Esophagus (tissue), 2 donors: ENCODE data around the gene NUB1. TPM values are rescaled to one million over a fixed set of nuclear protein-coding genes. Genes with fewer than 3 reads are reported as not detected.

Experiments used
- H3K27ac ChIP-seq, 2 donors: one replicate each; pipeline ENCODE4 v1.5.1; 2013; ENCODE audit warnings: low read depth in 2 of 2, mild to moderate bottlenecking in 2 of 2, inconsistent platforms in 1 of 2, low read length in 1 of 2, moderate library complexity in 1 of 2
- H3K27me3 ChIP-seq, 2 donors: one replicate each; pipeline ENCODE4 v1.6.1; 2013; ENCODE audit warnings: low read length in 2 of 2, control low read depth in 1 of 2, mild to moderate bottlenecking in 1 of 2; ENCODE audit not compliant: insufficient read depth in 2 of 2, control insufficient read depth in 1 of 2
- H3K36me3 ChIP-seq, 2 donors: one replicate each; pipeline ENCODE4 v1.6.1; 2013; ENCODE audit warnings: low read length in 1 of 2; ENCODE audit not compliant: control insufficient read depth in 2 of 2, insufficient read depth in 2 of 2
- H3K4me1 ChIP-seq, 2 donors: one replicate each; pipeline ENCODE4 v1.6.1; 2013; ENCODE audit warnings: low read length in 1 of 2; ENCODE audit not compliant: control insufficient read depth in 2 of 2, insufficient read depth in 2 of 2
- H3K4me3 ChIP-seq, 2 donors: one replicate each; pipeline ENCODE4 v1.5.1; 2013; ENCODE audit warnings: low read length in 2 of 2, mild to moderate bottlenecking in 2 of 2, low read depth in 1 of 2, moderate library complexity in 1 of 2
- H3K9me3 ChIP-seq, 2 donors: one replicate each; pipeline ENCODE4 v1.6.1; 2013; ENCODE audit warnings: mild to moderate bottlenecking in 2 of 2, low read depth in 1 of 2, low read length in 1 of 2, moderate library complexity in 1 of 2; ENCODE audit not compliant: control insufficient read depth in 2 of 2, insufficient read depth in 1 of 2
- WGBS, 2 donors: extraction: QIAGEN DNeasy Blood & Tissue Kit; methylation state at CpG; one replicate each; pipeline ENCODE4 v1.1.7; 2013; 5-methylcytosine and 5-hydroxymethylcytosine counted together
- polyA plus RNA-seq, 2 donors: library from polyadenylated mRNA; stranded (reverse); fragments of 200-250 nt; gene quantifications; one replicate each; pipeline ENCODE4 v1.2.3, GENCODE V29; 2013
- donor health status: healthy with polysubstance abuse.
- donor health status: Bipolar disorder and iron deficiency.

NUB1 gene
- polyA plus RNA-seq, 2 donors: 12.1 to 15.5 TPM

DNA sequence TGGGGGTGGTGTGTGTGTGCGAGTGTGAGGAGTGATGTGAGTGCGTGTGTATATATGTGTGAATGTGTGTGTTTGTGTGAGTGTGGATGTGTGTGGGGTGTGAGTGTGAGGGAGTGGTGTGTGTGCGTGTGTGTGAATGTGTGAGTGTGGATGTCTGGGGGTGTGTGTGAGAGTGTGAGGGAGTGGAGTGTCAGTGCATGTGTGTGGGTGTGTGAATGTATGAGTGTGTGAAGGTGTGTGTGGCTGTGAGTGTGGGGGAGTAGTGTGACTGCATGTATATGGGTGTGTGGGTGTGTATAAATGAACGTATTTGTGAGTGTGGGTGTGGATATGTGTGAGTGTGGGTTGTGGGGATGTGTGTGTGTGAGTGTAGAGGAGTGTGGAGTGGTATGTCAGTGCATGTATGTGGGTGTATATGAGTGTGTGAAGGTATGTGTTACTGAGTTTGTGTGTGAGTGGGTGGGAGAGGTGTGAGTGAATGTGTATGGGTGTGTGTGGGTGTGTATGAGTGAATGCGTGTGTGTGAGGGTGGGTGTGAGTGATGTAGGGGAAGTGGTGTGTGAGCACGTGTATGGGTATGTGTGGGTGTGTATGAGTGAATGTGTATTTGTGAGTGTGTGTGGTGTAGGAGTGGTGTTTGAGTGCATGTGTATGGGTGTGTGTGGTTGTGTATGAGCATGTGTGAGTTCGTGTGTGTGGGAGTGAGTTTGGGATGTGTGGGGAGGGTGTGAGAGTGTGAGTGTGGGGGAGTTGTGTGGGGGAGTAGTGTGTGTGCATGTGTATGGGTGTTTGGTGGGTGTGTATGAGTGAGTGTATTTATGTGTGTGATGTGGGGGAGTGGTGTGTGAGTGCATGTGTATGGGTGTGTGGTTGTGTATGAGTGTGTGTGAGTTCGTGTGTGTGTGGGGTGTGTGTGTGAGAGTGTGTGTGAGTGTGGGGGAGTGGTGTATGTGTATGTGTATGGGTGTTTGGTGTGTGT is 28.5 kb upstream of the NUB1 start:
- Histone ChIP-seq H3K4me1 (peaks cover 0 to 3% of the 10 kb centered on the region in 2 donors), H3K27ac (no peak overlapping the region), H3K27me3 (no peaks in the 10 kb centered on the region), H3K9me3 (peaks cover 3 to 7% of the 10 kb centered on the region in 2 donors), H3K36me3 (no peaks in the 10 kb centered on the region), H3K4me3 (no peak overlapping the region)
- 72% methylated on average over 8 of the region's 8 CpGs for WGBS, 2 donors

DNA sequence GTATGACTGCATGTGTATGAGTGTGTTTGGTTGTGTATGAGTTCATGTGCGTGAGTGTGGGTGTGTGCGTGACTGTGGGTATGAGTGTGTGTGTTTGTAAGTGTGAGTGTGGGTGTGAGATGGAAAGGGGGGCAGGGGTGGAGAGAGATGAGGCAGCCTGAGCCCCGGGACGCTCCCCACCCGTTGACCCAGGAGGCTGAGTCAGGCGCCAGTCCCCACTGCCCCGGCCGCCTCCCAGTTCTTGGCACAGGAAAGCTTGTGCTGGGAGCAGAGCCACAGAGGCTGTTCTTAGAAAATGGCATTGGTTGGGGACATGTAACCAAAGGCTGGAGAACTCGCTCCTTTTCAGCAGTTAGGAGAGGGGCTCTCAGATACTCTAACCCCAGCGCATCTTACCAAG is 27.8 kb upstream of the NUB1 start:
- no peak overlapping the region for H3K27ac ChIP-seq
- H3K4me3 ChIP-seq: no peak overlapping the region
- WGBS, 2 donors: 30 to 36% methylated on average over 10 of the region's 10 CpGs
- no peaks in the 10 kb centered on the region for H3K36me3 ChIP-seq
- H3K4me1 ChIP-seq: peaks cover 0 to 3% of the 10 kb centered on the region in 2 donors
- H3K27me3 ChIP-seq: no peaks in the 10 kb centered on the region
- peaks cover 3 to 7% of the 10 kb centered on the region in 2 donors for H3K9me3 ChIP-seq

DNA sequence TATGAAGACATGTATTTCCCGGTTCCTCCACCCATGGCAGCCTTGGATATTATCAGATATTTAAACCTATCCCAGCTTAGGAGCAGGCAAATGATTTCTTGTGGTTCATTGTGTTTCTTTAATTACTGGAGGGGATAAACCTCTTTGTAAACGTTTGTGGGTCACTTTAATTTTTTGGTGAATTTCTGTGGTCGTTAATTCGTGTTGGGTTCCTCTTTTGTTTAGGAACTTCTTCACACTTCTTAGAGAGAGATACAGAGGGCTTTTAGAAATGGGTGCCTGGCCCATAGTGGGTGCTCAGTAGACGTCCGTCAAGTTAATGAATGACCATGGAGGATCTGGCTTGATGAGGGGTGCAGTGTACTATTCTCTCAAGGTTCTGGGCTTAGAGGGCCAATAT is 27.2 kb upstream of the NUB1 start:
- Histone ChIP-seq H3K36me3 (no peaks in the 10 kb centered on the region), H3K4me3 (no peak overlapping the region), H3K27ac (no peak overlapping the region), H3K4me1 (peaks cover 0 to 3% of the 10 kb centered on the region in 2 donors), H3K9me3 (peaks cover 3 to 7% of the 10 kb centered on the region in 2 donors), H3K27me3 (no peaks in the 10 kb centered on the region)
- 48 to 54% methylated on average over 6 of the region's 6 CpGs for WGBS, 2 donors

DNA sequence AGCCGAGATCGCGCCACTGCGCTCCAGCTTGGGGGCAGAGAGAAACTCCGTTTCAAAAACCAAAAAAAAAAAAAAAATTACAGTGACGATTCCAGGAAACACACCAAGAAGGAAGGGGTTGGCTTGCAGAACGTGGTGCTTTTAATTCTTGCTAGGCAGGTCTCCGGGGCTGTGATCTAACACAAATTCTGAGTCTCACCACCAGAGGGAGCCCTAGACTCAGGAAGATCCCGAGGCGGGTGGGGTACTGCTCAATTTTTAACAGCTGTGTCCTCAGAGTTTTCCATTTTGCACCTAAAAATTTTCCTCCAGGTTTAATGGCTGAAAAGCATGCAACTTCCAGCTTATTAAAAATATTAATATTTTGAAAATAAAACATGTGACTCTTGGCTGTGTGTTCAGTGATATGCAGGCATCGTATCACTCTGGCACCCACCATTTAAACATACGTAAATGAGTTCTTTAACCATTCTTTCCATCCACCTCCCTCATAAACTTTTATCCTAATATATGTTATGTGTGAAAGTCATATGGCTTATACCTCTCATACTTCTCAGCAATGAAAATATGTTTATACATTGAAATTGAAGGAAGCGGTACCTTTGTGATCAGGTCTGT is 26.5 kb upstream of the NUB1 start:
- H3K4me3 ChIP-seq: no peak overlapping the region
- 18 to 19% methylated on average over 13 of the region's 13 CpGs for WGBS, 2 donors
- no peaks in the 10 kb centered on the region for H3K36me3 ChIP-seq
- H3K27ac ChIP-seq: no peak overlapping the region
- peaks cover 5 to 10% of the 10 kb centered on the region in 2 donors for H3K9me3 ChIP-seq
- peaks cover 0 to 3% of the 10 kb centered on the region in 2 donors for H3K4me1 ChIP-seq
- H3K27me3 ChIP-seq: no peaks in the 10 kb centered on the region

DNA sequence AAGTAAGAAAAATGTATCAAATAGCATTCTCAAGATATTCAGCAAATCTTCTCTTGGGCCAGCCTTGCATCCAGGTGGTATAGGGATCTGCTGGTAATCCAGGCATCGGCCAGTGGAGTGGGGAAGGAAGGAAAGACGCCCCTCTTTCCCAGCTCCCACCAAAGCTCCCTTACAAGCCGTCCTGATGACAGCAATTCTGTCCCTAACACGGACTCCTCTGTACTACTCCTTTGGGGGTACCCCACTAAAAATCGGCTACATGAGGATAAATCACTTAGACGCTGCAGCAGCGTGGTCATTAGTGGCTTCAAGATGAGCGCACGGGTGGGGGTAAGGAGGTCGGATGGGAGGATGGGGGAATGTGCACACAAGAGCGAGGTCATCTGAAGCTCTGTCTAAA is 24.7 kb upstream of the NUB1 start:
- no peak overlapping the region for H3K4me3 ChIP-seq
- H3K4me1 ChIP-seq: peaks cover 0 to 3% of the 10 kb centered on the region in 2 donors
- H3K27ac ChIP-seq: no peak overlapping the region
- 73 to 75% methylated on average over 11 of the region's 11 CpGs for WGBS, 2 donors
- H3K36me3 ChIP-seq: no peaks in the 10 kb centered on the region
- peaks cover 5 to 6% of the 10 kb centered on the region in 2 donors for H3K9me3 ChIP-seq
- H3K27me3 ChIP-seq: no peaks in the 10 kb centered on the region

DNA sequence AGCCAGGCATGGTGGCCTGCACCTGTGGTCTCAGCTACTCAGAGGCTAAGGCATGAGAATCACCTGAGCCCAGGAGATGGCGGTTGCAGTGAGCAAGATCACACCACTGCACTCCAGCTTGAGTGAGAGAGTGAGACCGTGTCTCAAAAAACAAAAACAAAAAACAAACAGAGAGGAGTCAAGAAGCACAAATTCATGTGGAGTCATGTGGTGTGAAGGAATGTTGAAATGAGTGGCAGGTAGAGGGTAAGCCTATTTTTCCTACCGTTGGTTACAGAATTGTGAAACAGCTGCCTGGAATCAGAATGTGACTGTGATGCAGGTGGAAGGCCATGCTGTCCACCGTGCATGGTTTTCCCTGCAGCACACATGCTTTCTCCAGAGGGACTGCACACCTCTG is 23.7 kb upstream of the NUB1 start:
- no peak overlapping the region for H3K4me3 ChIP-seq
- no peaks in the 10 kb centered on the region for H3K36me3 ChIP-seq
- peaks cover 0 to 3% of the 10 kb centered on the region in 2 donors for H3K4me1 ChIP-seq
- 68 to 73% methylated on average over 4 of the region's 4 CpGs for WGBS, 2 donors
- peaks cover 4 to 5% of the 10 kb centered on the region in 2 donors for H3K9me3 ChIP-seq
- H3K27ac ChIP-seq: no peak overlapping the region
- H3K27me3 ChIP-seq: no peaks in the 10 kb centered on the region

DNA sequence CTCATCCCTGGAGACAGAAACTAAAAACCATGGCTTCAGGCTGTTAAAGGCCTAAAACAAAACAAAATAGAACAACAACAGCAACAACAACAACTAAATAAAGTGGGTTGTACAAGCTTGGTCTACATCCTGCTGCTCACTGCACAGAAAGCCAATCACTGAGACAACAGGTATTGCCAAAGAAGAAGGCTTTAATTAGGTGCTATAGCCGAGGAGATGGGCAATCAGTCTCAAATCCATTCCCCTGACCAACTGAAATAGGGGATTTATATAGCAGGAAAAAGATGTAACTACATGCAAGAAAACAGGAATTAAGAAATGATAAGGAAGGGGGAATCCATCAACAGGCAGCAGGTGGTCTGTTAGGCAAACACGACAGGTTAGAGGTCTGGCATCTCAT is 22.4 kb upstream of the NUB1 start:
- Histone ChIP-seq H3K27ac (no peak overlapping the region), H3K4me3 (no peak overlapping the region), H3K27me3 (no peaks in the 10 kb centered on the region), H3K4me1 (no peaks in the 10 kb centered on the region), H3K36me3 (no peaks in the 10 kb centered on the region), H3K9me3 (peaks cover 4 to 5% of the 10 kb centered on the region in 2 donors)
- 74 to 91% methylated on average over 2 of the region's 2 CpGs for WGBS, 2 donors

DNA sequence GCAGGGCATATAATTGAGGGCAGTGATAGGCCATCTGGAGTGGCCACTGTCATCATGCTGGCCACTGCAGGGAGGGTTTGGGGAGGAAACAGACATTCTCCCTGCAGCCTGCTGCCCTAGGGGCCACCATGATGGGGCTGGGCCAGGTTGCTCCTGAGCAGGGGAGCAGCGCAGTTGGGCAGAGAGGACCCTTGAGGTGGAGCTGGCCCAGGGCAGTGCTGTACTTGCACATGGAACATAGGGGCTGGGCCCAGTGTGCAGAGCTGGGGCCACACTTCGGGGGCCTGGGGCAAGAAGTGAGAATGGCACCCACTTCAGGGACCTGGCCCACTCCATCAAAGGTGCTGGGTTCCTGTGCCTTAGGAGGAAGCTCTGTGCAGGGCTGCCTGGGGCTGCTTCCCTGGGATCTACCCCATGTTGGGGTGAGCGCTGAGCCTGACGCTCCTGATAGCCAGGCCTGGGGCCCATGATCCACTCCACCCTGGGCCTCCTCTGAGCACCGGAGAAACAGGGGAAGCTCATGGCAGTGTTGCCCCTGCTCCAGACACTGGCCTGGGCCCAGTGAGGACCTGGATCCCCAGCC is 21.3 kb upstream of the NUB1 start:
- H3K4me1 ChIP-seq: no peaks in the 10 kb centered on the region
- H3K36me3 ChIP-seq: no peaks in the 10 kb centered on the region
- no peak overlapping the region for H3K4me3 ChIP-seq
- 87 to 92% methylated on average over 5 of the region's 5 CpGs for WGBS, 2 donors
- no peak overlapping the region for H3K27ac ChIP-seq
- no peaks in the 10 kb centered on the region for H3K27me3 ChIP-seq
- peaks cover 4 to 5% of the 10 kb centered on the region in 2 donors for H3K9me3 ChIP-seq

DNA sequence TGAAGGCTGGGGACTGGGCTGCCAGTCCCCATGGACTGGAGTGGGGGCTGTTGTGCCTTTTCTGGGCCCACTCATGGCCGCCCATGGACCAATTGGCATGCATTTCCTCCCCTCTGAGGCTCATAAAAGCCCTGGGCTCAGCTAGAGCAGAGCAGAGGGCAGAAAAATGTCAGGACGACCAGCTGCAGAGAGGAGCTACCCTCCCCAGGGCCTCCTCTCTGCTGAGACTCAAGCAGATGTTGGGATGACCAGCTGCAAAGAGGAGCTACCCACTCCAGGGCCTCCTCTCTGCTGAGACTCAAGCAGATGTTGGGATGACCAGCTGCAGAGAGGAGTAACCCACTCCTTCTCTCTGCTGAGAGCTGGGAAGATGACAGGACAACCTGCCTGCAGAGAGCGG is 20.3 kb upstream of the NUB1 start:
- no peaks in the 10 kb centered on the region for H3K4me1 ChIP-seq
- no peaks in the 10 kb centered on the region for H3K36me3 ChIP-seq
- H3K27ac ChIP-seq: no peak overlapping the region
- no peak overlapping the region for H3K4me3 ChIP-seq
- H3K9me3 ChIP-seq: peaks cover 4 to 5% of the 10 kb centered on the region in 2 donors
- 73 to 79% methylated on average over 3 of the region's 3 CpGs for WGBS, 2 donors
- H3K27me3 ChIP-seq: no peaks in the 10 kb centered on the region
